Thyroid gland (tissue), 4 donors: ENCODE measurements around the gene TJAP1.

Source experiments
- CTCF ChIP-seq, 6 experiments: fragments of 200-600 bp in 3 of 6; fragments of 450-650 bp in 3 of 6; sonication (generic) in 3 of 6; IDR thresholded peaks; one replicate each; pipeline ENCODE4 v1.5.1; 2016 to 2019; ENCODE audit warnings: antibody characterized with exemption in 6 of 6, mild to moderate bottlenecking in 2 of 6, inconsistent platforms in 1 of 6, moderate library complexity in 1 of 6
- POLR2A ChIP-seq, 2 donors: fragments of 450-650 bp; IDR thresholded peaks; one replicate each; pipeline ENCODE4 v1.6.1; 2017; ENCODE audit warnings: antibody characterized with exemption in 2 of 2, mild to moderate bottlenecking in 2 of 2, moderate library complexity in 1 of 2

- TF ChIP-seq CTCF (IDR thresholded peaks at IDR 0.05) (no peak), POLR2A (IDR thresholded peaks at IDR 0.05) (peak in 1 of 2 donors; percentile 77)
Observed at GRCh38 chr6:43477235-43478007, at the start of gene TJAP1.
